Peyer's patch (tissue), 4 donors: Measurements from ENCODE around the gene PLCH1. TPM values are rescaled to one million over a fixed set of nuclear protein-coding genes. Genes with fewer than 3 reads are reported as not detected.
"Not testable (repeated sequence)": the region's sequence is repeated elsewhere in the genome, so short reads cannot be mapped to it uniquely, and the experiment has no call there.

Experiments used
- DNase-seq, 3 donors: peaks; one replicate each; pipeline ENCODE4 v3.0.0-alpha.2; 2017 to 2019
- H3K27ac ChIP-seq, 4 donors: fragments of 200-600 bp; sonication (generic); one replicate each; pipeline ENCODE4 v1.5.1; 2016 to 2019
- H3K27me3 ChIP-seq, 2 donors: fragments of 200-600 bp; sonication (generic); one replicate each; pipeline ENCODE4 v1.5.1; 2019
- H3K36me3 ChIP-seq, 3 donors: fragments of 200-600 bp; sonication (generic); one replicate each; pipeline ENCODE4 v1.5.1; 2016 to 2019
- H3K4me1 ChIP-seq, 4 donors: fragments of 200-600 bp; sonication (generic); one replicate each; pipeline ENCODE4 v1.5.1; 2016 to 2019
- H3K4me3 ChIP-seq, 4 donors: fragments of 200-600 bp; sonication (generic); 1 replicate in 3 of 4; 2 replicates in 1 of 4; pipeline ENCODE4 v1.5.1; 2016 to 2019; ENCODE audit warnings: mild to moderate bottlenecking in 1 of 4
- H3K9me3 ChIP-seq, 4 donors: fragments of 200-600 bp; sonication (generic); one replicate each; pipeline ENCODE4 v1.5.1; 2016 to 2019; ENCODE audit warnings: mild to moderate bottlenecking in 1 of 4
- POLR2A ChIP-seq, 2 donors: fragments of 450-650 bp; IDR thresholded peaks; one replicate each; pipeline ENCODE4 v1.5.1; 2017; ENCODE audit warnings: antibody characterized with exemption in 2 of 2, mild to moderate bottlenecking in 2 of 2, moderate library complexity in 2 of 2
- total RNA-seq, 4 donors: library from RNA; depleted of rRNA; stranded (reverse); fragments of >200 nt; gene quantifications; one replicate each; pipeline ENCODE4 v1.1.0, GENCODE V29; 2016
- TF ChIP-seq, protein P1 (sequence below), 6 experiments: fragments of 450-650 bp in 4 of 6; fragments of 200-600 bp in 2 of 6; sonication (generic) in 1 of 6; IDR thresholded peaks; one replicate each; pipeline ENCODE4 v1.5.1; 2017 to 2019; ENCODE audit warnings: antibody characterized with exemption in 6 of 6, mild to moderate bottlenecking in 3 of 6, moderate library complexity in 1 of 6

PLCH1 gene
- total RNA-seq, 4 donors from 2014 or later: 8.3 to 19.1 (median 12.7) TPM

DNA sequence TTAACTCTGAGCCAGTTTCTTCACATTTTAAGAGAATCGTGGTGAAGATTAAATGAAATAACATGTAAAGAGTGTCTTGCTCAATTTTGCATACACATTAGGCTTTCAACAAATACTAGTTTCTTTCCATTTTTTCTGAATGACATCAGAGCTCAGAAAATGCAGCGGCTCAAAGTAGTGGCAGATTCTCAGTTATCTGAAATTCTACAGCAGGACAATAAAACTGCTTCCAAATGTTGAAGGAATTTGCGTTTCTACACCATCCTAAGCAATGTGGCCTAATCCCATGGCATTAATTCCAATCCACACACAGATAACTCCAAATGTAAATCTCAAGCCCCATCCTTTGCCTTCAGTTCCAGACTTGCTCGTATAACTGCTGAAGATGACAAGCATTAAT, 115.8 kb downstream of the PLCH1 start:
- H3K9me3 ChIP-seq: no peaks in the 10 kb centered on the region
- TF ChIP-seq POLR2A (IDR thresholded peaks at IDR 0.05): no peak
- TF ChIP-seq, protein P1, sequence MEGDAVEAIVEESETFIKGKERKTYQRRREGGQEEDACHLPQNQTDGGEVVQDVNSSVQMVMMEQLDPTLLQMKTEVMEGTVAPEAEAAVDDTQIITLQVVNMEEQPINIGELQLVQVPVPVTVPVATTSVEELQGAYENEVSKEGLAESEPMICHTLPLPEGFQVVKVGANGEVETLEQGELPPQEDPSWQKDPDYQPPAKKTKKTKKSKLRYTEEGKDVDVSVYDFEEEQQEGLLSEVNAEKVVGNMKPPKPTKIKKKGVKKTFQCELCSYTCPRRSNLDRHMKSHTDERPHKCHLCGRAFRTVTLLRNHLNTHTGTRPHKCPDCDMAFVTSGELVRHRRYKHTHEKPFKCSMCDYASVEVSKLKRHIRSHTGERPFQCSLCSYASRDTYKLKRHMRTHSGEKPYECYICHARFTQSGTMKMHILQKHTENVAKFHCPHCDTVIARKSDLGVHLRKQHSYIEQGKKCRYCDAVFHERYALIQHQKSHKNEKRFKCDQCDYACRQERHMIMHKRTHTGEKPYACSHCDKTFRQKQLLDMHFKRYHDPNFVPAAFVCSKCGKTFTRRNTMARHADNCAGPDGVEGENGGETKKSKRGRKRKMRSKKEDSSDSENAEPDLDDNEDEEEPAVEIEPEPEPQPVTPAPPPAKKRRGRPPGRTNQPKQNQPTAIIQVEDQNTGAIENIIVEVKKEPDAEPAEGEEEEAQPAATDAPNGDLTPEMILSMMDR (IDR thresholded peaks at IDR 0.05): no peak
- H3K4me1 ChIP-seq: no peaks in the 10 kb centered on the region
- no peak for DNase-seq
- H3K4me3 ChIP-seq: no peak overlapping the region
- H3K36me3 ChIP-seq: no peaks in the 10 kb centered on the region
- H3K27ac ChIP-seq: no peak overlapping the region
- H3K27me3 ChIP-seq: no peaks in the 10 kb centered on the region

DNA sequence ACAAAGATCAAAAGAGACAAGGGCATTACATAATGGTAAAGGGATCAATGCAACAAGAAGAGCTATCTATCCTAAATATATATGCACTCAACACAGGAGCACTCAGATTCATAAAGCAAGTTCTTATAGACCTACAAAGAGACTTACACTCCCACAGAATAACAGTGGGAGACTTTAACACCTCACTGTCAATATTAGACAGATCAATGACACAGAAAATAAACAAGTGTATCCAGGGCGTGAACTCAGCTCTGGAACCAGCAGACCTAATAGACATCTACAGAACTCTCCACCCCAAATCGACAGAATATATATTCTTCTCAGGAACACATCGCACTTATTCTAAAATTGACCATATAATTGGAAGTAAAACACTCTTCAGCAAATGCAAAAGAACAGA, 122.2 kb downstream of the PLCH1 start:
- H3K9me3 ChIP-seq, H3K27me3 ChIP-seq, DNase-seq, H3K4me1 ChIP-seq, H3K27ac ChIP-seq, H3K4me3 ChIP-seq, H3K36me3 ChIP-seq: not testable (repeated sequence)

DNA sequence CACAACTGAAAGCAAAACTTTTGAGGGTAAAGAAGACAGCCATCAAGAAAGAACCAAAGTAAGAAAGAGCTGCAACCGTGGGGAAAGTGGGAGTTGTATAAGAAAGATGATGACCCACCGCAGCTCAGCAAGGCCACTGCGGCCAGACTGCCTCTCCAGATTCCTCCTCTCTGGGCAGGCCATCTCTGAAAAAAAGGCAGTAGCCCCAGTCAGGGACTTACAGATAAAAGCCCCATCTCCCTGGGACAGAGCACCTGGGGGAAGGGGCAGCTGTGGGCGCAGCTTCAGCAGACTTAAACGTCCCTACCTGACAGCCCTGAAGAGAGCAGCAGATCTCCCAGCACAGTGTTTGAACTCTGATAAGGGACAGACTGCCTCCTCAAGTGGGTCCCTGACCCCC, 124.3 kb downstream of the PLCH1 start:
- H3K9me3 ChIP-seq, H3K4me1 ChIP-seq, H3K27ac ChIP-seq, H3K4me3 ChIP-seq, DNase-seq, H3K27me3 ChIP-seq, H3K36me3 ChIP-seq: not testable (repeated sequence)

DNA sequence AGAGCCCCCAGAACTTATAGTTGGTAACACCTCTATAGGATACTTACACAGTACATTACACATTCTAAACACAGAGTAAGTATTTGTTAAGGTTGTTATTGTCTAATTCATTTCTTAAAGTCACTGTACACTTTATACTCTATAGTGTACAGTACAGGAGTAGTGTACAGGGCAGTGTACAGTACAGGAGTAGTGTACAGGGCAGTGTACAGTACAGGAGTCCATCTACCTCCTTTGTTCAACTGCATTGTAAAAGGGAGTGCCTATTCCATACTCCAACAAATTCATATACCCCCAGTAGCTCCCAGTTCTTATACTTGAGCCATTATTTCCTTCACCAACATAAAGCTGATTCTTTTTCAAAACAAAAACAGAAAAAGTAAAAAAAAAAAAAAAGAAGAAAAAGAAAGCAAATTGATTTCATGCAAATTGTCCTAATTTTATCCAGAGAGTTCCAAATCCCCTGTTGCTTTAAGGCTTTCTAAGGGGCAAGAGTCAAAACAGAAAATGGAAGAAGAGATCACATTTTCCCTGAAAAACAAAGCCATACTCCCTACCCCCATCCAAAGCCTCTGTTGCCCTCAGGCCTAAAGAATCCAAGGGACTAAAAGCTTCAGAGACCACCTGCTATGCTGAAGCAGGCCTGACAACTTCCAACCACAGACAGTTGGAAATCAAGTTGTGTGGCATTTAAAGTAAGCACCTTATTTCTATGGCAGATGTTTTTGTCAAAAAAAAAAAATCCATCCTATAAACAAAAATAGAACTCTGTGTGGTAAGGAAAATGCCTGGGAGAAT, 125.6 kb downstream of the PLCH1 start:
- Histone ChIP-seq H3K27ac (no peak overlapping the region), H3K36me3 (no peaks in the 10 kb centered on the region), H3K9me3 (peaks cover 0 to 8% (median 0%) of the 10 kb centered on the region in 4 donors), H3K4me3 (no peak overlapping the region), H3K4me1 (no peaks in the 10 kb centered on the region), H3K27me3 (no peaks in the 10 kb centered on the region)
- no peak for DNase-seq
- TF ChIP-seq, protein P1 (IDR thresholded peaks at IDR 0.05): no peak
- no peak for TF ChIP-seq POLR2A (IDR thresholded peaks at IDR 0.05)

DNA sequence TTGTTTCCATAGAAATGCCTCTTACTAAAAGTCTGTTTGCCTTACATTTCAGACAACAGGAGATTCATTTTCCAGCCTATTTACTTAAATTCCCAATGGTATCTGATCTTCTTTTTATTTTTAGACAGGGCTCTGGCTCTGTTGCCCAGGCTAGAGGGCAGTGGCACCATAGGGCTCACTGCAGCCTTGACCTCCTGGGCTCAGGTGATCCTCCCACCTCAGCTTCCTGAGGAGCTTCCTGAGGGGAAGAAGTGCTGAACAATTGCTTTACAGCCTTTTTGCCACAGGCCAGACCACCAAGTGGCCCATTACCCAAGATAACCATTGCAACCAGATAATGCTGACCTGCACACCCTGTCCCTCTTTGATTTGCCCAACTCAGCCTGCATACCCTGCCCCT, 126.3 kb downstream of the PLCH1 start:
- no peaks in the 10 kb centered on the region for H3K4me1 ChIP-seq
- no peaks in the 10 kb centered on the region for H3K27me3 ChIP-seq
- H3K9me3 ChIP-seq: peaks cover 0 to 8% (median 0%) of the 10 kb centered on the region in 4 donors
- H3K27ac ChIP-seq: no peak overlapping the region
- H3K36me3 ChIP-seq: no peaks in the 10 kb centered on the region
- no peak overlapping the region for H3K4me3 ChIP-seq
- TF ChIP-seq, protein P1 (IDR thresholded peaks at IDR 0.05): no peak
- no peak for TF ChIP-seq POLR2A (IDR thresholded peaks at IDR 0.05)
- DNase-seq: no peak

DNA sequence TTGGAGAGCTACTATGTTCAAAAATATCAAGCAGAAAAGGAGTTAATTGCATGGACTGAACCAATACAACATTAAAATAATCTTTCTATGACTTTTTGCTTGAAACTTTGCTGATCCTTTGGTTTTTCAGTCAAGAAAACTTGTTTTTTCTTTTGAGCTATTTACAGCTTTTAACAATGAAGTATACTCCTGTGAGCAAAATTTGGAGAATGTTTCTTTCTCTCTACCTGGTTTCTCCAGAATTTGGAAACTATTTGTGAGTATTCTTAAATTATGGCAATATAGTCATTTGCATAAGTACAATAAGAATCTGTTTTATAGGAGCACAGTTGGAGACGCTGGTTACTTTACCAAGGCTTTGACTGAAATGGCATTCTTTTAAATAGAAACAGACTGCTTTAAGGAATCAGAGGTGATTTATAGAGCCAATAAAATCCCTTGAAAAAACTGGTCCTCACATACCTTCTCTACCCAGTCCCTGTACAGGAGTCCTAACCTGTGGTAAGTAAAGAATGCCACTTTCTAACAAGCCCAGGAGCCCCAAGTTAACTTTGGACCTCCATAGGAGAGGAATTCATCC, 127.4 kb downstream of the PLCH1 start:
- Histone ChIP-seq H3K4me3 (no peak overlapping the region), H3K27me3 (no peaks in the 10 kb centered on the region), H3K36me3 (no peaks in the 10 kb centered on the region), H3K4me1 (no peaks in the 10 kb centered on the region), H3K9me3 (peaks cover 0 to 8% (median 0%) of the 10 kb centered on the region in 4 donors), H3K27ac (no peak overlapping the region)
- no peak for TF ChIP-seq POLR2A (IDR thresholded peaks at IDR 0.05)
- TF ChIP-seq, protein P1 (IDR thresholded peaks at IDR 0.05): no peak
- no peak for DNase-seq

DNA sequence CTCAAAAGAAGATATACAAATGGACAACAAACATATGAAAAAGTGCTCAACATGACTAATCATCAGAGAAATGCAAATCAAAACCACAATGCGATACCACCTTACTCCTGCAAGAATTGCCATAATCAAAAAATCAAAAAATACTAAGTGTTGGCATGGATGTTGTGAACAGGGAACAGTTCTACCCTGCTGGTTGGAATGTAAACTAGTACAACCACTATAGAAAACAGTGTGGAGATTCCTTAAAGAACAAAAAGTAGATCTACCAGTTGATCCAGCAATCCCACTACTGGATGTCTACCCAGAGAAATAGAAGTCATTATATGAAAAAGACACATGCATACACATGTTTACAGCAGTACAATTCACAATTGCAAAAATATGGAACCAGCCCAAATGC, 129.7 kb downstream of the PLCH1 start:
- H3K4me3 ChIP-seq, H3K4me1 ChIP-seq, DNase-seq, H3K9me3 ChIP-seq, H3K36me3 ChIP-seq, H3K27me3 ChIP-seq, H3K27ac ChIP-seq: not testable (repeated sequence)

DNA sequence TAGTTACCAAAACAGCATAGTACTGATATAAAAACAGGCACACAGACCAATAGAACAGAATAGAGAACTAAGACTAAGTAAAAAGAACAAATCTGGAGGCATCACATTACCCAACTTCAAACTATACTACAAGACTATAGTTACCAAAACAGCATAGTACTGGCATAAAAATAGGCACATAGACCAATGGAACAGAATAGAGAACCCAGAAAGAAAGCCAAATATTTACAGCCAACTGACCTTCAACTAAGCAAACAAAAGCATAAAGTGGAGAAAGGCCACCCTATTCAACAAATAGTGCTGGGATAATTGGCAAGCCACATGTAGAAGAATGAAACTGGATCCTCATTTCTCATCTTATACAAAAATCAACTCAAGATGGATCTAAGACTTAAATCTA, 130.5 kb downstream of the PLCH1 start:
- H3K9me3 ChIP-seq, DNase-seq, H3K27ac ChIP-seq, H3K4me1 ChIP-seq, H3K36me3 ChIP-seq, H3K4me3 ChIP-seq, H3K27me3 ChIP-seq: not testable (repeated sequence)
